COLO829 (cell line): Measurements from ENCODE around the gene RASA3.

Experiments
- DNase-seq: peaks from one replicate; pipeline ENCODE4 v3.0.0; 2012; ENCODE audit warnings: low spot score

RASA3 gene

DNA sequence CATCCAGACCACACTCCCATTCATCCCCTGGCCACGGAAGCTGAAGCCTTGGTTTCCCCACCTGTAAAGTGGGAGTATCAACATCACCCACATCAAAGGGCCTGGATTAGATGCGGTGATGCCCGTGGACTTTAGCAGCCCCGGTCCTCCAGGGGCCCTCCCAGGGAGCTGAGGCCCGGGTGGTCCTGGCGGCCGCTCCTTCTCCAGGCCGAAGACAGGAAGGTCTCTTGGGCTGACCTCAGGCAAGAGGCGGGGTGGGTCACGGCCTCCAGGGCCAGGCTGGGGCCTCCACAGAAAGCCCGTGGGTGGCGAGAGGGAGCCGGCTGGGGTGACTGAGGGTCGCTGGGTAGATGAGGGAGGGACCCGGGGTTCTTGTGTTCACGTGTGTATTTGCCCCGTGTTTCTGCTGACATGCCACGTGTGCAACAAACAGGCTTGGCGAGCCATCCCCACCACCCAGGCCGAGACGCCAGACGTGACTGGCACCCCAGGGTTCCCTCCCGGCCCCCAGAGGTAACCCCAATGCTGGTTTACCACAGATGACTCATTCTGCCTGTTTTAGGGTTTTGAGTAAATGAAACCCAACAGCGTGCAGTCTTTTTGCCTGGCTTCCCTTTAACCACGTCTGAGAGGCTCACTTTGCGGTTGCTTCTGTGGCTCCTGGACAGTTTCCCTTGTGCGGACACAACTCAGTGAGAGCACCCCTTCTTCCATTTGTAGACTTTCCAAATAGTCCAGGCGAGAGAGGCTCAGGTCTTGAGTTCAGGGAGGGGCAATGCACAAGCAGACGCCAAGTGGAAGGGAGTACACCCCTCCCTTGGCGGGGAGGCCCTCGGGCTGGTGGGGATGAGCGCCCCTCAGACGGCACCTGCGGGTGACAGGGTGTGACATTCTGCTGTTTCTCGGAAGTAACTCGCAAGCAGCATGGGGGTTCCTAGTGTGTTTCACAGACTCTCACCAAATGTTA, 201.5 kb downstream of the RASA3 start:
- no peak for DNase-seq

DNA sequence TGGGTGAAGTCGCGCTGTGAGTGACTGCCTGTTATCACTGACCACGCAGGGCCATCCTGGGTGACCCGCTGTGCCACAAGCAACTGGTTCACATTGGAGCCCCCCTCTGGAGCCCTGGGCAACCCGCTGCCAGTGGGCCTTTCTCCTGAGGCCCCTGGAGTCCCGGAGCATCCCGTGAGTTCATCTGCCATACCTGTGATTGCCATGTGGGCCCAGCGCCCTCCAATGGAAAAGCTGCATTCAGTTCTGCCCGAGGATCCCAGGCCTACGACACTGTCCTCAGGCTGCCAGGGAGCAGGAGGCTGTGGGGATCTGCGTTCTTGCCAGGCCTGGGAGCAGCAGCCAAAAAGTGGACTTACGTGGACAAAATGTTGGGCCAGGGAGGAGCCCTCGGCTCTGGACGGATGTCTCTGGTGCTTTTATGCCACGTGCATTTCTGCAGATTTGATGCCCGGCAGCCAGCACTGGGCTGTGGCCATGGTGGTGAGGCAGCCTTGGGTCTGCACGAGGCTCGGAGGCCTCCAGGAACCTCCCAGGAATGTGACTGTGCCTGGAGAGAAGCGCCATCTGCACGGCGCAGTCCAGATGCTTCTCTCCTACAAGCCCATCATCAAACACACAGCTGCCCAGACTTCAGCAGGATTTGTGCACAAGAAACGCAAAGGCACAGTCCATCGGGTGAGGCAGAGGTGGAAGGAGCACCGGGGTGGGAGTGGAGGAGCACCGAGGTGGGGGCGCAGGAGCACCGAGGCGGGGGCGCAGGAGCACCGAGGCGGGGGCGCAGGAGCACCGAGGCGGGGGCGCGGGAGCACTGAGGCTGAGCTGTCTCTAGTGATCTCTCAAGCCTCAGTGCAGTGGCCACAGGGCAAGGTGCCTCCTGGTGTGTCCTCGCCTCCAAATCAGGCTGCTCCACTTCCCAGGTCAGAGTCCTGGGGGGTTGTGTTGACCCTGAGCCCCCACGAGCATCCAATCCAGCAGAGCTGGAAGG, 202.5 kb downstream of the RASA3 start:
- no peak for DNase-seq

DNA sequence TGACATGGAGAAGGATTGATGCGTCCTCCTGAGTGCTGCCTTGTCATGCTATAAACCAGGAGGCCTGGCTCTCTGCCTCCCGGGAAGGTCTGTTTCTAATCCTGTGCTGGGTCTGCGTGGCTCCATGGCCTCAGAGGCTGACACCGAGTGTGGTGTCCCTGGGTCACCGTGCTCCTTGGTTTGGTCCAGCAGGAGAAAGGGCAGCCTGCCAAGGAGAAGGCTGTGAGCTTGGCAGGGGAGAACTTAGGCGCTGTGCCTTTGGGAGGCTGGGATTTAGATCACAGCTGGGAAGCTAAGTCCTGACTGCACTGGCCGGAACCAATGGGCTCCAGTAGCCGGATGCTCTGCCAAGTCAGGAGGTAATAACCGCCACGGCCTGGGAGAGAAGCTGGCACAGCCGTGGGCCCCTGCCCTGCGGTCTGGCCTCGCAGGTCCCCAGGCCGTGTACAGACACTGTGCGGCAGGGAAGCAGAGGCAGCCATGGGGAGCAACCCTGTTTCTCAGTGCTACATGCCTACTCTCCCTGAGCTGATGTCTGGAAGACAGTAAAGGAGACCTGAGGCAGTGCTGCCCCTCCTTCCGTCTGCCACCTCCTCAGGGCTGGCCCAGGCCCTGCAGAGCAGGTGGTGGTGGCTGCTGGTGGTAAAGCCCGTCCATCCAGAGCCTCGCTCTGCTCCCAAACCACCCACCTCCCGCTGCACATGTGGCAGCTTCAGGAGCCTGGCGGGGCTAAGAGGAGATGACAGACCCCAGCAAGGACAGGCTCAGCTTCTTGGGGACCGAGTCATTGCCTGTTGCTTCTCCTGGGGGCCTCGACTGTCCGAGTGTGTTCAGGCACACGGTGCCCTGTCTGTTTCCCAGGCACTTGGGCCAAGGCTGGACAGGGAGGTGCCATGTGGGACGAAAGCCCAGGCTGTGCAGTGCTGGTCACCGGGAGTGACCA, 203.5 kb downstream of the RASA3 start:
- no peak for DNase-seq
